ENCODE measurements around the gene GAMT. TPM values are rescaled to one million over a fixed set of nuclear protein-coding genes. Genes with fewer than 3 reads are reported as not detected.
A peak's percentile ranks its signal among the peaks of the same experiment; 100 is the strongest.
"Not testable (repeated sequence)": the region's sequence is repeated elsewhere in the genome, so short reads cannot be mapped to it uniquely, and the experiment has no call there.

Gene GAMT
- 33.2 and 37.7 TPM in 2 replicates for total RNA-seq (2014; rRNA removed; shearing (Covaris generic))

DNA sequence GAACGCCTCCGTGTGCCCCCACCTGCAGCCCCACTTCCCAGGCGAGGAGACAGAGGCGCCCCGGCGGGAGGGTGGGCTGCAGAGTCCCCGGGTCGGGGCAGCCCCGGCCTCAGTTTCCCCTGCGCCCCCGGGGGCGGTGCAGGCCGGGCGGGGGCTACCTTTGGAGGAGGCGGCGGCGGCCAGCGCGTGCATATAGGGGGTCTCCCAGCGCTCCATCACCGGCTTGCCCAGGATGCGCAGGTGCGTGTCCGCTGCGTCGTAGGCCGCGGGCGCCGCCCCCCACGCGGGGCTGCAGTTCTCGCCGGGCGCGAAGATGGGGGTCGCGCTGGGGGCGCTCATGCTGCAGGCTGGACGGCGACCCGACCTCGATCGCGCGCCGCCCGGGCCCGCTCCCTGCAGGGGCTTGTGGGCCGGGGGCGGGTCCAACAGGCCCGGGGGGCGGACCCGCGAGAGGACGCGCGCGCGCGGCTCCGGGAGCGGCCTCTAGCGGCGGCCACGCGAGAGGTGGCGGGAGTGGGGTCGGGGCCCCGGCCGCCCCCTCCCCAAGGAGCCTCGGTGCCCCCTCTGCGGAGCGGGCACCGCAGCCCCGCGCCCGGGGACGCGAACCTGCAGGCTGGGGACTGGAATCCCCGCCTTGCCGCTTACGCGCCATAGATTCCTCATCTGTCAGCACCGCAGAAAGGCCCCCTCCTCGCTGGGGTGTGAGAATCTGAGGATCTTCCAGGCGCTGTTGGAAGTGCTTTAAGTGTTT lies at the start of gene GAMT:
Gene GAMT (minus strand): TSS at position 405 of the 751 bp plus-strand sequence. CDS start 66 bp downstream, at position 339.
- DNase-seq (ENCODE audit: low read depth): no peak

DNA sequence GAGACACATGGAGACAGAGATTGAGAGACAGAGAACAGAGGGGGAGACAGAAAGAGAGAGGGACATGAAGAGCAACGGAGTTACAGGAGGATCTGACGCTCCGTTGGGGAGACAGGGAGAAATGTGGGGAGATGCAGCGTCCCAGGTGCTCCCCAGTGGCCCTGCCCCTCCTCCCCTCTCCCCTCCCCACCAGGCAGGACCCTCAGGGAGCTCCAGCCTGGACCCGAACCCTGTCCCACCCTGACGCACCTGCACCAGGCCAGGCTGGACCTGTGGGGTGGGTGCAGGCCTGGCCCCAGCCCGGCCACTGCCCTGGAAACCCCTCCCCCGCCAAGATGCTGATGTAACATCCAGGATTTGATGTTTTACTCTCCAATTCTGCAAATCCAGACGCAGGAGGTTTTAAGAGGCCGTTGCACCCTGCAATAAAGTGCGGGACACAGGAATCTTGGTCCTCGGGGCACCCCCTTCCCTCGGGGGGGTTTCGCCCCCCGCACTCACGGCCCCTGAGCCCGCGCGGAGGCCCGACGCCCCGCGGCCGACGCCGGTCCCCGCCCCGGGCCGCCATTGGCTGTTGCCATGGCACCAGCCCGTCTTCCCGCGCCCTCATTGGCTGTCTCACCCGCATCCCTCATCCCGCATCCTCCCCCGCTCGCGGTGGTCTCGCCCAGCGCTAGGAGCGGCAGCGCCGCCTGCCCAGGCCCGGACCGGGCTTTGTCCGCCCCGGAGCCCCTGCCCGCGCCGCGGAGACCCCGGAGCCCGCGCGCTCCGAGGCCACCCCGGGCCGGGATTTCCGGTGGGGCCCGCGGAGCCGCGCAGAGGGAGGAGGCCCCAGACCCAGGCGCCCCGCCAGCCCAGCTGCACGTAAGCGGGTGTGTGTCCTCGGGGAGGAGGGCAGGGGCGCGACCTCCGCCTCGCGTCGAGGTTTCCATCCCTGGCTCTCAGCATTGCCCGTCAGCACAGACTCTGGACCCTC lies 48.4 kb upstream of the GAMT start, which contains the start of gene APC2:
Gene APC2 (plus strand): TSS at position 655 of the 976 bp plus-strand sequence. CDS start 2,881 bp downstream, outside the sequence.
- DNase-seq (ENCODE audit: low read depth): no peak

DNA sequence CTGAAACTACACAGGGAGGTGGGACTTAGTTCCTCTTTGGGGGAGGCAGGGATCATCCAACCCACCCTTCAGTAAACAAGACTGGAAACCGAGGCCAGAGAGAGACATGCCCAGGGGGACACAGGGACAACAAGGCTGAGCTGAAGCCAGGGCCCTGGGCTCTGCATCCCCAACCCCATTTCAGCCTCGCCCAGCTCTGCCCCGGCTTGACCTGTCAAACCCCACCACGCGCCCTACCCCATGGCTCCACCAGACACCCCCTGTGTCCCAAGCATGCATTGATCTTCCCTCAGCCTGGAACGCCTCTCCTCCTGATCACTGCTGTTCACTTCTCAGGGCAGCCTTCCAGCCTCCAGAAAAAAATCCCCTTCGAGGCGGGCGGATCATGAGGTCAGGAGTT lies 46.6 kb upstream of the GAMT start:
- DNase-seq (ENCODE audit: low read depth): no peak

- DNase-seq (ENCODE audit: low read depth): no peak
Observed at GRCh38 chr19:1447504-1447903, 46.2 kb upstream of the GAMT start.

GRCh38 chr19:1446713-1447481 lies 45.6 kb upstream of the GAMT start:
- DNase-seq (ENCODE audit: low read depth): peak; percentile 35

- DNase-seq (ENCODE audit: low read depth): peak; percentile 45
Observed at GRCh38 chr19:1445932-1446712, 44.8 kb upstream of the GAMT start.

- peak; percentile 54 for DNase-seq (ENCODE audit: low read depth)
Observed at GRCh38 chr19:1445185-1445931, 44.0 kb upstream of the GAMT start.

GRCh38 chr19:1441677-1442438 lies 40.5 kb upstream of the GAMT start:
- DNase-seq (ENCODE audit: low read depth): no peak

GRCh38 chr19:1441022-1441426 lies 39.7 kb upstream of the GAMT start:
- no peak for DNase-seq (ENCODE audit: low read depth)

GRCh38 chr19:1440418-1440801 lies 39.1 kb upstream of the GAMT start:
- no peak for DNase-seq (ENCODE audit: low read depth)

DNA sequence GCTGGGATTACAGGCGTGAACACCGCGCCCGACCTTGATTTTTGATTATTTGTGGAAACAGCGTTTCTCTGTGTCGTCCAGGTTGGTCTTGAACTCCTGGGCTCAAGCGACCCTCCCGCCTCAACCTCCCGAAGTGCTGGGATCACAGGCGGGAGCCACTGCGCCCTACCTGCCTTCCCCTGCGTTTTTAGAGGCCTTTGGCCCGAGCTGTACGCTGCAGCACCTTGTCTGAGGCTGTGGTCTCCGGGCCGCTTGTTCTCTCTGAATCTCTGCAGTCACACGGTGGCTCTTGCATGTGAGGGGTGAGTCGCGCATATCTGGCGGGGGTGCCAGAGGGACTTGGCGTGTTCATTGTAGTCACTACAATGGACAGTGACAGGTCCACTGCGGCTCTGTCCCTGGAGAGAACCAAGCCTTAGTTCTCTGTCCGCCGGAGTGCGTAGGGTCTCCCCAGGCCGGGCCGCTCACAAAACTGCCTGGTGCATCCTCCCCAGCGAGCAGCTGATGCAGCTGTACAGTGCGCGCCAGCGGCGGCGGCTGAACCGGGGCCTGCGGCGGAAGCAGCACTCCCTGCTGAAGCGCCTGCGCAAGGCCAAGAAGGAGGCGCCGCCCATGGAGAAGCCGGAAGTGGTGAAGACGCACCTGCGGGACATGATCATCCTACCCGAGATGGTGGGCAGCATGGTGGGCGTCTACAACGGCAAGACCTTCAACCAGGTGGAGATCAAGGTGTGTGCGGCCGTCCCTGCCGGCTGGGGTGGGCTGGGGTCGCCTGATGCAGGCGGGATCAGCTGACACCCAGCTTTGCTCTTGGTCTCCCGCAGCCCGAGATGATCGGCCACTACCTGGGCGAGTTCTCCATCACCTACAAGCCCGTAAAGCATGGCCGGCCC lies 38.4 kb upstream of the GAMT start:
- DNase-seq (ENCODE audit: low read depth): not testable (repeated sequence)

- DNase-seq (ENCODE audit: low read depth): no peak
Observed at GRCh38 chr19:1438933-1439354, 37.6 kb upstream of the GAMT start.

DNA sequence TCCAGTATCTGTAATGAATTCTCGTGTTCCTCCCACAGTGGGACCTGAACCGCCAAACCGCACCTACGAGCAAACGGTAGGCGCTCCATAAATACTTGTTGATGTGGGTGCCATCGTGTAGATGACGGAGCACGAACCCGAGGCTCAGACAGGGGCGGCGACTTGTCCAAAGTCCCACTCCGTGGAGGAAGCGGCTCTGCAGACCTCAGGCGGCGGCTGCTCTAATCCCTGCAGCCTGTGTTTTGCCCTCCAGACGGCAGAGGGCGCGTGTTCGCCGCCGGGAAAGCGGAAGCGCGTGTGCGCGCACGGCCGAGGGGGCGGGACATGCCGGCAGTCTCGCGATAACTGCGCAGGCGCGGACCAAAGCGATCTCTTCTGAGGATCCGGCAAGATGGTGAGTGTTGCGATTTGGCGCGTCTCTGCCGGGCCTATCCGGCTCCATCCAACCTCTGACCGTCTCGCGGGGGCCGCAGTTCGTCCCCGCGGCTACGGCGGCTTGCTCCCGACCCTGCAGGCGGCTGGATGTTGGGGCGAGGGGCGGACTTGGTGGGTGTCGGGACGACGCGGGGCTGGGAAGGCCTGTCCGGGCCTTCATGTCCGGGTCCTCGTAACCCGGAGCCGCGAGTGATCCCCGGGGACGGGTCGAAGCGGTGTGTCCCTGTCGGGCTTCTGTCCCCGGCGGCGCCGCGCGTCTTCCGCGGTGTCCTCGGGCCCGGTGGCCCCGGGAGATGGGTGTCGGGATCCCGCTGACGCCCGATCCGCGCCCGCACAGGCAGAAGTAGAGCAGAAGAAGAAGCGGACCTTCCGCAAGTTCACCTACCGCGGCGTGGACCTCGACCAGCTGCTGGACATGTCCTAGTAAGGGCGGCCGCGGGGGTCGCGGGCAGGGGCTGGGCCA lies 36.9 kb upstream of the GAMT start, which contains the start of gene RPS15:
Gene RPS15 (plus strand): TSS at position 362 of the 898 bp plus-strand sequence. CDS start 30 bp downstream, at position 392.
- DNase-seq (ENCODE audit: low read depth): peak; percentile 86

DNA sequence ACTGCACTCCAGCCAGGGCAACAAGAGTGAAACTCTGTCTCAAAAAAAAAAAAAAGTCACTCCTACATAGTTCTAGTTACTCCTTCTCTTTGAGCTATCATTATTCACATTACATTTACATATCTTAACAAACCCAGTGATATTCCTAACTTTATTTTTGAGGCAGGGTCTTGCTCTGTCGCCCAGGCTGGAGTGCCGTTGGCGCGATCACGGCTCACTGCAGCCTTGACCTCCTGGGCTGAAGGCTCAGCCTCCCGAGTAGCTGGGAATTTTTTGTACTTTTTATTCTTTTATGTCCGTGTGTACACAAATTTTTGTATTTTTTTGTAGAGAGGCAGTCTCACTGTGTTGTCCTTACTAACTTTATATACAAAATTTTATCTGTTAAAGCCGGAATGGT lies 36.3 kb upstream of the GAMT start:
- no peak for DNase-seq (ENCODE audit: low read depth)

GRCh38 chr19:1435378-1435989 lies 34.1 kb upstream of the GAMT start:
- DNase-seq (ENCODE audit: low read depth): no peak

DNA sequence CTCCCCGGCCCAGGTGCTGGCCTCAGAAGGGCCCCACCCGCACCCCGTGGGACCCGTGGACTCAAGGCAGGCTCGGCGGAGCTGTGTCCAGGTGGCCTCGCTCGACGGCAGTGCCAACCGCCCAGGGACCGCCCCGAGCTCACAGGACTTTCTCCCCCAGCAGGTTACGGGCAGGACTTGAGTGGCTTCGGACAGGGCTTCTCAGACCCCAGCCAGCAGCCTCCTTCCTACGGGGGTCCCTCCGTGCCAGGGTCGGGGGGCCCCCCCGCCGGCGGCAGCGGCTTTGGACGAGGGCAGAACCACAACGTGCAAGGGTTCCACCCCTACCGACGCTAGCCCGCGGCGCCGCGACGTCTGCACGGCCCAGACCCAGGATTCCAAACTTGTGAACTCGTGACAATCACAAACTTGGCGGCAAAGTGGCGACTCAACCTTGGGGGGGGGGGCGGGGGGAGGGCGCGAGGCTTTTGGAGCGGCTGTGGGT lies 33.3 kb upstream of the GAMT start:
- no peak for DNase-seq (ENCODE audit: low read depth)

GRCh38 chr19:1434040-1434366 lies 32.7 kb upstream of the GAMT start:
- DNase-seq (ENCODE audit: low read depth): no peak

All from M059J (cell line).